GM21526 (cell line): ENCODE measurements around the gene OASL.

Experiments used
- ATAC-seq: cut with Tn5 transposase; IDR thresholded peaks from one replicate; pipeline ENCODE4 v1.9.1; 2021; ENCODE audit warnings: moderate library complexity; ENCODE audit not compliant: unreplicated experiment, low FRiP score

Gene OASL

GRCh38 chr12:120971299-120972180 lies 67.5 kb downstream of the OASL start:
- ATAC-seq: no peak

- no peak for ATAC-seq
Measured at GRCh38 chr12:120970310-120970709, 68.7 kb downstream of the OASL start.
